Measurements from ENCODE around the gene SARS1. TPM values are rescaled to one million over a fixed set of nuclear protein-coding genes. Genes with fewer than 3 reads are reported as not detected.

The SARS1 gene
- 97.7 to 110 TPM (median 104 TPM) in 5 replicates for total RNA-seq (2022; extraction: Qiagen RNA extraction; ENCODE audit: low read depth)

DNA sequence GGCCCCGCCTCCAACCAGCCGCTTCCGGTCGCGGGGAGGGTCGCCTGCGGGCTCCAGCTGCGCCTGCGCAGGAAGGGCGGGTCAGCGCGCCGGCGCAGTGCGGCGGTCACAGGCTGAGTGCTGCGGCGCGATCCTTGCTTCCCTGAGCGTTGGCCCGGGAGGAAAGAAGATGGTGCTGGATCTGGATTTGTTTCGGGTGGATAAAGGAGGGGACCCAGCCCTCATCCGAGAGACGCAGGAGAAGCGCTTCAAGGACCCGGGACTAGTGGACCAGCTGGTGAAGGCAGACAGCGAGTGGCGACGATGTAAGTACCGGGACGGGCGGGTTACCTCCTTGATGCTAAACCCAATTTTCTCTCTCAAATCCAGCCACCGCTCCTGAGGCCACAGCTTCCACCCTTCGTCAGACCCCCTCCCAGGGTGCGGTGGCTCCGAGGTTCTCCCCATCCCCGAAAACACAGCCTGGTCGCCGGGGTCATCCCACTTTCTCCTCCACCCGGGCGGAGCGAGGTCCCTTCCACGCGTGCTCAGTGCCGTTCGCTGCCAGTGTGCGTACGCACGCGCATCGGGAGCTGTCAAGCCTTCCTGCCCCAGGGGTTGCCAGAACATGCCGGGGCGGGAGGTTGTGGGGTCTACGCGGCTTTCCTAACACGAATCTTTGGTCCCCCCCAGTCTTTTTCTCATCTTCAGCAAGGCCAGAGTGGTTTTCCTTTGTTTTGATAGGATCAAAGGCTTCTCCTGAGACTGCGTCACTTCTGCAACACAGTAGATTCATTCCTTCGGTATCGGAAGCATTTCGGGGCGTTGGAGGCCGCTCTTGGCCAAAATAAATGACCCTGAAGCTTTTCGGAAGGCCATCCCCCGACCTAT, at the start of gene SARS1:
Gene SARS1 (plus strand): TSS at position 95 of the 870 bp plus-strand sequence. CDS start 75 bp downstream, at position 170.

DNA sequence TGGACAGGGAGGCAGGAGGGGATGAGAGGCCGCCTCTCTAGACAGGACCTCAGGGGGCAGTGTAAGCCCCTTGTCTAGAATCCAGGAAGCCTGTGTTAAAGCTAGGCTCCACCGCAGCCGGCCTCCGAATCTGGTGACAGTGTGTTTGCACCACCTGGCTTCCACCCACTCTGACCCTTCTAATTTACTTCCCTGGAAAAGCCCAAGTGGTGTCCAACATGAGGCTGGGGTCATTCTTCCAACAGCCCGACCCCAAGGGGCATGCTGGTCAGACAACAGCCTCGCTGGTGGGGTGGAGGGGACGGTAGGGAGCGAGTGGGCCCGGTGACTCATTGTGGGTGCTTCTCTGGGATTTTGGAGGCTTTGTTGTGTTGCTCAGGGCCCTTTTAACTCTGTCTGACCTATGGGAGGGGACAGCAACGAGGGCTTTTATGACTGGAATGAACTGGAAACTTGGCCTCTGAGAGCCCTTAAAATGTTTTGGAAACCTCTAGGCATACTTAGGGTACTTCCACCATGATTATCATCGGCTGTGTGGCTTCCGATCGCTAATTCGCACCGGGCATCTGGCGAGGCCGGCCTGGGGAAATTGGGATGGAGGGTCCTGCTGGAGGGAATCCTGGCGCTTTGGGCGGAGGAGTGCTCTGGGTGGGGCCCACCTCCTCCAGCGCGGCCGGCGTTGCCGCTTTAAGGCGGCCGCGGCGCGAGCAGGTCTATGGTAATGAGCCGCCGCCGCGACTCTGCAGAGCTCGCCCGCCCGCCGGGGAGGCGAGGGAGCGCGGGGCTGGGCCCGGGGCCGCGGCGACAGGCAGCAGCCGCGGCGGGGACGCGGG, 35.3 kb downstream of the SARS1 start, which contains the start of gene CELSR2:
Gene CELSR2 (plus strand): TSS at position 743 of the 833 bp plus-strand sequence. CDS start 541 bp downstream, outside the sequence.

DNA sequence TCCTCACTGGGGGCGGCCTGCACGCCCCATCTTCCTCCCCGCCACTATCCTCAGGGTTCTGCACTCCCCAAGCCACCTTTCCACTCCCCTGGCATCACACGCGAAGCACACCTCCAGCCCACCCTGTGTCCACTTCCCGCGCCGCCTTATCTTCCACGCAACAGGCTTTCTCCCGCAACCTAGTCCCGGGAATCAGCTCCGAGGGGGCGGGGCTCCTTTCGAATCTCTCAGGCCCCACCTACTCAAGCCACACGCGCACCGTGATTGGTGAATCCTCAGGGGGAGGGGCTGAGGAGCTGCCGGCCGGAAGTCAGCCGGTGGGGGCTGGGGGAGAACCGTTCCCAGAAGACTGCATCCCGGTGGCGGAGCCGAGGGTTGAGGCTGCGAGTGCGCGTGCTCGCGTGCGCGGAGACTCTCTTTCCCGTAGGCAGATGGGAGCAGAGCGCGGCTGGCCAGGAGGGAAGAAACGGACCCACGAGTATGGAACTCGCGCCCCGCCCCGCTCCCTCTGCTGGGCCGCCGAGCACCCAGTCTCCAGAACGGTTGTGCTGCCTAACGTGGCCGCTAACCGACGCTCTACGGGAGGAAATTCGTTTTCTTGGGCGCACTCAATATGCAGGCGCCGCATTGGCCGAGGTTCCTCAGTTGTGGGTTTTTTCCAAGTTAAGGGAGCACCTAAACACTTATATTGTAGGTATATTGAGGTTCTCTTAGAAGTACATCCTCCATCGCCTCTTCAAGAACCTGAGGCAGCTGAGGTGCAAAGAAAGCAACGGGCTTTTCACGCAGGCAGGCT, 69.4 kb downstream of the SARS1 start, which contains the start of gene PSRC1:
Gene PSRC1 (minus strand): TSS at position 194 of the 796 bp plus-strand sequence.

Other genes starting within 250 kb of the SARS1 start
- gene WDR47, start 171.8 kb upstream of the SARS1 start, total RNA-seq (2022; extraction: Qiagen RNA extraction; ENCODE audit: low read depth) = 5.4 to 7.7 TPM (median 6.6 TPM) in 5 replicates
- gene TAF13, start 137.9 kb upstream of the SARS1 start, total RNA-seq (2022; extraction: Qiagen RNA extraction; ENCODE audit: low read depth) = 22.8 to 38.9 TPM (median 26.2 TPM) in 5 replicates
- gene TMEM167B, start 123.2 kb upstream of the SARS1 start, total RNA-seq (2022; extraction: Qiagen RNA extraction; ENCODE audit: low read depth) = 9.1 to 13.3 TPM (median 9.7 TPM) in 5 replicates
- 0.43 to 1.1 TPM (median 0.51 TPM) in 5 replicates for gene ELAPOR1, start 99.8 kb upstream of the SARS1 start, total RNA-seq (2022; extraction: Qiagen RNA extraction; ENCODE audit: low read depth)
- gene CELSR2, start 35.6 kb downstream of the SARS1 start, total RNA-seq (2022; extraction: Qiagen RNA extraction; ENCODE audit: low read depth) = 3.8 to 6.4 TPM (median 5.5 TPM) in 5 replicates
- gene PSRC1, start 69.2 kb downstream of the SARS1 start, total RNA-seq (2022; extraction: Qiagen RNA extraction; ENCODE audit: low read depth) = 21.3 to 26.8 TPM (median 24.2 TPM) in 5 replicates
- gene MYBPHL, start 93.1 kb downstream of the SARS1 start, total RNA-seq (2022; extraction: Qiagen RNA extraction; ENCODE audit: low read depth) = not detected in 5 replicates
- 3.4 to 5.0 TPM (median 3.7 TPM) in 5 replicates for gene SORT1, start 184.0 kb downstream of the SARS1 start, total RNA-seq (2022; extraction: Qiagen RNA extraction; ENCODE audit: low read depth)
- gene PSMA5, start 212.5 kb downstream of the SARS1 start, total RNA-seq (2022; extraction: Qiagen RNA extraction; ENCODE audit: low read depth) = 109 to 121 TPM (median 116 TPM) in 5 replicates